A549 (cell line): ENCODE data around the gene MSANTD4. TPM values are rescaled to one million over a fixed set of nuclear protein-coding genes. Genes with fewer than 3 reads are reported as not detected.

Experiments
- ATAC-seq, 2 experiments: fragments of 200-7000 bp in 1 of 2; fragments of >200 bp in 1 of 2; cut with Nextera tagmentation in 1 of 2; cut with Tn5 transposase in 1 of 2; 3 replicates each; pipeline versions ENCODE4 v1.8.0 to v1.9.1; 2018 to 2020; ENCODE audit warnings: mild to moderate bottlenecking in 1 of 2, moderate library complexity in 1 of 2
- CTCF ChIA-PET: fragments of 300-600 bp; sonication (Branson Sonifier 250); formaldehyde crosslinking; extraction: SDS; loops from one replicate; lab custom pipeline; 2021; ENCODE audit warnings: antibody characterized with exemption, inconsistent platforms; lab: Yijun Ruan, JAX
- POLR2A ChIA-PET: fragments of 350-600 bp; formaldehyde crosslinking; extraction: SDS; loops from one replicate; lab custom pipeline; 2021; ENCODE audit warnings: antibody characterized with exemption, inconsistent platforms; lab: Yijun Ruan, JAX
- DNase-seq, 2 experiments: peaks; one replicate each; pipeline versions ENCODE4 v3.0.0 to v3.0.0-alpha.2; 2011 to 2016; ENCODE audit warnings: low read depth in 1 of 2, low spot score in 1 of 2
- FAIRE-seq: peaks from 2 replicates; lab custom pipeline; 2011; peaks lifted over from hg19 to GRCh38; lab: Jason Lieb, UNC
- H3K27ac ChIP-seq, 2 experiments: fragments of >200 bp; sonication (Bioruptor Twin); formaldehyde crosslinking; 3 replicates each; pipeline ENCODE4 v1.5.1; 2016 to 2017
- H3K4me1 ChIP-seq: fragments of >200 bp; sonication (Bioruptor Twin); formaldehyde crosslinking; 3 replicates; pipeline ENCODE4 v1.6.1; 2016
- H3K4me2 ChIP-seq: fragments of >200 bp; sonication (Bioruptor Twin); formaldehyde crosslinking; 3 replicates; pipeline ENCODE4 v1.6.1; 2016
- H3K4me3 ChIP-seq: fragments of >200 bp; sonication (Bioruptor Twin); formaldehyde crosslinking; 3 replicates; pipeline ENCODE4 v1.5.1; 2016
- H3K9me3 ChIP-seq: fragments of >200 bp; sonication (Bioruptor Twin); formaldehyde crosslinking; 3 replicates; pipeline ENCODE4 v1.6.1; 2016
- ATOH8 ChIP-seq: fragments of 250-450 bp; sonication (Bioruptor Pico); IDR thresholded peaks from 2 replicates; pipeline ENCODE4 v1.5.0; 2020; ENCODE audit warnings: low read depth, mild to moderate bottlenecking, moderate library complexity
- BCL3 ChIP-seq: fragments of >200 bp; sonication (Bioruptor Twin); formaldehyde crosslinking; IDR thresholded peaks from 3 replicates; pipeline ENCODE4 v1.6.1; 2016
- CBX2 ChIP-seq: fragments of 200-600 bp; sonication (generic); IDR thresholded peaks from 2 replicates; pipeline ENCODE4 v1.6.1; 2016; ENCODE audit warnings: low read depth, mild to moderate bottlenecking, borderline replicate concordance
- CBX8 ChIP-seq: fragments of 200-600 bp; sonication (generic); IDR thresholded peaks from 2 replicates; pipeline ENCODE4 v1.6.1; 2016
- CHD2 ChIP-seq: fragments of 150-350 bp; IDR thresholded peaks from 2 replicates; pipeline ENCODE4 v1.6.1; 2014; ENCODE audit warnings: low read length; ENCODE audit not compliant: partially characterized antibody
- EHF ChIP-seq: fragments of 250-450 bp; sonication (Bioruptor Pico); IDR thresholded peaks from 2 replicates; pipeline ENCODE4 v1.5.0; 2020; ENCODE audit warnings: mild to moderate bottlenecking
- ELK1 ChIP-seq: fragments of 150-350 bp; IDR thresholded peaks from 2 replicates; pipeline ENCODE4 v1.6.1; 2014; ENCODE audit warnings: low read depth, mild to moderate bottlenecking, low read length
- EP300 ChIP-seq, 2 experiments: fragments of >200 bp; sonication (Bioruptor Twin); formaldehyde crosslinking; IDR thresholded peaks; 2 replicates in 1 of 2; 3 replicates in 1 of 2; pipeline ENCODE4 v1.6.1; 2016 to 2017
- ESRRA ChIP-seq: fragments of 150-350 bp; IDR thresholded peaks from 2 replicates; pipeline ENCODE4 v1.6.1; 2014; ENCODE audit warnings: mild to moderate bottlenecking, low read length, borderline replicate concordance
- FOSB ChIP-seq: fragments of 250-450 bp; sonication (Bioruptor Pico); IDR thresholded peaks from 2 replicates; pipeline ENCODE4 v1.5.0; 2020; ENCODE audit warnings: mild to moderate bottlenecking, moderate library complexity
- HDAC2 ChIP-seq: fragments of 200-600 bp; sonication (generic); IDR thresholded peaks from 2 replicates; pipeline ENCODE4 v1.6.1; 2016
- HOXA7 ChIP-seq: fragments of 250-450 bp; sonication (Bioruptor Pico); IDR thresholded peaks from 2 replicates; pipeline ENCODE4 v1.5.0; 2020; ENCODE audit warnings: mild to moderate bottlenecking, moderate library complexity
- KDM5A ChIP-seq: fragments of 200-600 bp; sonication (generic); IDR thresholded peaks from 2 replicates; pipeline ENCODE4 v1.6.1; 2016; ENCODE audit warnings: antibody characterized with exemption, mild to moderate bottlenecking
- MAFK ChIP-seq: fragments of 450-650 bp; IDR thresholded peaks from 2 replicates; pipeline ENCODE4 v1.6.1; 2014; ENCODE audit not compliant: partially characterized antibody
- MYC ChIP-seq: IDR thresholded peaks from 2 replicates; pipeline ENCODE4 v1.6.1; 2012; ENCODE audit warnings: mild to moderate bottlenecking, inconsistent platforms, low read length, improper control_type of control experiment, borderline replicate concordance
- NR3C1 ChIP-seq: fragments of >200 bp; sonication (Bioruptor Twin); formaldehyde crosslinking; IDR thresholded peaks from 3 replicates; pipeline ENCODE4 v1.6.1; 2017
- PHF8 ChIP-seq: fragments of 200-600 bp; sonication (generic); IDR thresholded peaks from 2 replicates; pipeline ENCODE4 v1.6.1; 2016; ENCODE audit warnings: low read depth, mild to moderate bottlenecking, antibody characterized with exemption, moderate library complexity, borderline replicate concordance
- RCOR1 ChIP-seq: fragments of 150-350 bp; IDR thresholded peaks from 2 replicates; pipeline ENCODE4 v1.6.1; 2014; ENCODE audit warnings: antibody characterized with exemption, low read length, low read depth
- RFX5 ChIP-seq: fragments of 450-650 bp; IDR thresholded peaks from 2 replicates; pipeline ENCODE4 v1.7.1; 2014; ENCODE audit warnings: antibody characterized with exemption, mild to moderate bottlenecking, moderate library complexity
- TP53 ChIP-seq: fragments of 250-450 bp; sonication (Bioruptor Pico); IDR thresholded peaks from 2 replicates; pipeline ENCODE4 v1.5.0; 2021; ENCODE audit warnings: mild to moderate bottlenecking, moderate library complexity
- ZFP36 ChIP-seq: fragments of 450-650 bp; IDR thresholded peaks from 2 replicates; pipeline ENCODE4 v1.6.1; 2014; ENCODE audit warnings: borderline replicate concordance; ENCODE audit not compliant: partially characterized antibody
- ZSCAN20 ChIP-seq: fragments of 250-450 bp; sonication (Bioruptor Pico); IDR thresholded peaks from 2 replicates; pipeline ENCODE4 v1.8.0; 2022; ENCODE audit warnings: mild to moderate bottlenecking, moderate library complexity
- WGBS: methylation state at CpG from one replicate; pipeline ENCODE4 v1.1.6; 2017; ENCODE audit errors: missing lambda C conversion rate; 5-methylcytosine and 5-hydroxymethylcytosine counted together
- polyA plus RNA-seq, 4 experiments: library from polyadenylated mRNA; depleted of rRNA in 3 of 4; stranded (reverse); fragments of >200 nt; fragmentation: RNase III in 1 of 4; extraction: RNeasy Plus Mini Kit Qiagen cat#74134 plus additional on column Dnase treatment in 1 of 4; gene quantifications; 2 replicates in 3 of 4; 3 replicates in 1 of 4; pipeline ENCODE4 v1.2.3, GENCODE V29; 2011 to 2017

Gene MSANTD4
- polyA plus RNA-seq, 2 of the 4 experiments (the other 2 are of a cell fraction): 9.4 to 14.2 TPM

- TF ChIP-seq CBX8 (no peak), CHD2 (no peak), KDM5A (no peak), CBX2 (no peak), HDAC2 (no peak), RCOR1 (no peak), NR3C1 (no peak), EHF (CRISPR knock-in tag) (no peak), MAFK (no peak), ESRRA (no peak), PHF8 (no peak), RFX5 (no peak), FOSB (no peak), ATOH8 (CRISPR knock-in tag) (no peak)
- TF ChIP-seq, all 56 proteins: peak for 0
- DNase-seq: no peak
- no peaks in the 10 kb centered on the region for H3K9me3 ChIP-seq
- no peak overlapping the region for H3K4me2 ChIP-seq
- ATAC-seq: no peak
- no peak overlapping the region for H3K4me3 ChIP-seq
- no peaks in the 10 kb centered on the region for H3K4me1 ChIP-seq
- H3K27ac ChIP-seq: no peak overlapping the region
- CTCF ChIA-PET: no interaction called here
- FAIRE-seq: no peak
- POLR2A ChIA-PET: no interaction called here
Measured at GRCh38 chr11:106047631-106048030, 25.6 kb upstream of the MSANTD4 start.

GRCh38 chr11:106043540-106043939 is 21.5 kb upstream of the MSANTD4 start:
- FAIRE-seq (no peak), ATAC-seq (no peak)

GRCh38 chr11:106032861-106033260 is 10.8 kb upstream of the MSANTD4 start:
- Histone ChIP-seq H3K9me3 (no peaks in the 10 kb centered on the region), H3K4me3 (no peak overlapping the region), H3K27ac (no peak overlapping the region), H3K4me1 (no peaks in the 10 kb centered on the region), H3K4me2 (no peak overlapping the region)
- ChIA-PET CTCF (no interaction called here), POLR2A (no interaction called here)
- DNase-seq (no peak), FAIRE-seq (no peak), ATAC-seq (no peak)
- WGBS: 98% methylated on average over 2 of the region's 2 CpGs
- TF ChIP-seq CHD2 (no peak), ZSCAN20 (CRISPR knock-in tag) (no peak), ZFP36 (no peak), RFX5 (no peak), MAFK (no peak), TP53 (CRISPR knock-in tag) (no peak), HOXA7 (CRISPR knock-in tag) (no peak), ELK1 (no peak), BCL3 (no peak)

More at GRCh38 chr11:106043540-106043939, 21.5 kb upstream of the MSANTD4 start:
- Histone ChIP-seq H3K4me2 (no peak overlapping the region), H3K27ac (no peak overlapping the region), H3K4me3 (no peak overlapping the region), H3K9me3 (no peaks in the 10 kb centered on the region)
- ChIA-PET CTCF (no interaction called here), POLR2A (no interaction called here)
- no peak for DNase-seq
- TF ChIP-seq MYC (no peak), HDAC2 (no peak), NR3C1 (no peak), ZFP36 (no peak), MAFK (no peak), EP300 (IDR thresholded peaks at IDR 0.05) (no peak), BCL3 (no peak), CBX8 (no peak), RFX5 (no peak)
- TF ChIP-seq, all 56 proteins: peak for 0
- no peaks in the 10 kb centered on the region for H3K4me1 ChIP-seq
